H1 (cell line): ENCODE measurements around the gene SLC9A4. TPM values are rescaled to one million over a fixed set of nuclear protein-coding genes. Genes with fewer than 3 reads are reported as not detected.

ENCODE experiments used
- CTCF ChIA-PET: fragments of 300-600 bp; sonication (Branson Sonifier 250); formaldehyde crosslinking; loops from one replicate; lab custom pipeline; 2021; ENCODE audit not compliant: partially characterized antibody; lab: Charles Lee
- POLR2A ChIA-PET: fragments of 300-600 bp; sonication (Branson Sonifier 250); formaldehyde crosslinking; loops from one replicate; lab custom pipeline; 2021; ENCODE audit warnings: inconsistent platforms; ENCODE audit not compliant: partially characterized antibody; lab: Charles Lee
- DNase-seq, 2 experiments: peaks; one replicate each; pipeline versions ENCODE4 v3.0.0 to v3.0.0-alpha.2; 2010 to 2022; ENCODE audit warnings: low spot score in 2 of 2, low read depth in 1 of 2, mixed read lengths in 1 of 2
- FAIRE-seq: peaks from 2 replicates; lab custom pipeline; 2011; peaks lifted over from hg19 to GRCh38; lab: Jason Lieb, UNC
- H2AFZ ChIP-seq: 2 replicates; pipeline ENCODE4 v1.8.1; 2012; ENCODE audit warnings: low read length, inconsistent platforms
- H2AK5ac ChIP-seq: 2 replicates; pipeline ENCODE4 v1.6.1; 2013; ENCODE audit warnings: low read depth, low read length
- H2BK120ac ChIP-seq: replicated peaks from 2 replicates; pipeline ENCODE3; 2013; ENCODE audit warnings: low read depth, low read length, inconsistent platforms
- H2BK12ac ChIP-seq: 2 replicates; pipeline ENCODE4 v1.6.1; 2013; ENCODE audit warnings: low read depth, low read length
- H2BK15ac ChIP-seq: 2 replicates; pipeline ENCODE4 v1.6.1; 2013; ENCODE audit warnings: low read length
- H2BK20ac ChIP-seq: 2 replicates; pipeline ENCODE4 v1.6.1; 2013; ENCODE audit warnings: low read length
- H2BK5ac ChIP-seq: 2 replicates; pipeline ENCODE4 v1.6.1; 2013; ENCODE audit warnings: low read depth, low read length
- H3K14ac ChIP-seq: 2 replicates; pipeline ENCODE4 v1.6.1; 2013; ENCODE audit warnings: inconsistent platforms; ENCODE audit not compliant: insufficient read length
- H3K18ac ChIP-seq: 2 replicates; pipeline ENCODE4 v1.6.1; 2013; ENCODE audit warnings: low read length; ENCODE audit errors: extremely low read depth
- H3K23ac ChIP-seq: 2 replicates; pipeline ENCODE4 v1.6.1; 2013; ENCODE audit warnings: inconsistent platforms; ENCODE audit not compliant: insufficient read length
- H3K23me2 ChIP-seq: 2 replicates; pipeline ENCODE4 v1.6.1; 2013; ENCODE audit warnings: low read depth, low read length
- H3K27ac ChIP-seq: 2 replicates; pipeline ENCODE4 v1.6.1; 2011; ENCODE audit warnings: low read depth, low read length, inconsistent platforms
- H3K27me3 ChIP-seq, 4 experiments: replicated peaks in 1 of 4; 1 replicate in 1 of 4; 2 replicates in 3 of 4; pipeline versions ENCODE4 v1.6.1 to v1.8.1; 2011 to 2013; ENCODE audit warnings: low read length in 3 of 4, mild to moderate bottlenecking in 3 of 4, inconsistent platforms in 2 of 4, mixed read lengths in 2 of 4, moderate library complexity in 1 of 4; ENCODE audit not compliant: control insufficient read depth in 3 of 4, insufficient read depth in 3 of 4; ENCODE audit errors: extremely low read depth in 1 of 4
- H3K36me3 ChIP-seq, 4 experiments: 2 replicates each; pipeline versions ENCODE4 v1.6.1 to v1.8.1; 2011 to 2013; ENCODE audit warnings: mild to moderate bottlenecking in 4 of 4, low read length in 3 of 4, moderate library complexity in 2 of 4, control low read depth in 1 of 4, inconsistent platforms in 1 of 4; ENCODE audit not compliant: insufficient read depth in 4 of 4, control insufficient read depth in 2 of 4
- H3K4ac ChIP-seq: replicated peaks from 2 replicates; pipeline ENCODE3; 2013; ENCODE audit warnings: low read length, low read depth, mixed read lengths, inconsistent platforms; ENCODE audit not compliant: insufficient read length
- H3K4me1 ChIP-seq, 4 experiments: replicated peaks in 1 of 4; 1 replicate in 1 of 4; 2 replicates in 3 of 4; pipeline versions ENCODE4 v1.6.1 to v1.8.1; 2011 to 2013; ENCODE audit warnings: low read length in 3 of 4, inconsistent platforms in 2 of 4, mixed read lengths in 1 of 4; ENCODE audit not compliant: insufficient read depth in 4 of 4, control insufficient read depth in 3 of 4
- H3K4me2 ChIP-seq, 2 experiments: 2 replicates each; pipeline versions ENCODE4 v1.6.1 to v1.8.1; 2011 to 2013; ENCODE audit warnings: low read depth in 2 of 2, low read length in 2 of 2, control low read depth in 1 of 2, inconsistent platforms in 1 of 2, mild to moderate bottlenecking in 1 of 2; ENCODE audit not compliant: insufficient read depth in 1 of 2
- H3K4me3 ChIP-seq, 4 experiments: fragments of 200-600, 300-600 bp in 1 of 4; sonication (generic), shearing (Covaris generic), sonication (Bioruptor Twin) in 1 of 4; 2 replicates each; pipeline versions ENCODE4 v1.5.1 to v1.8.1; 2011 to 2016; ENCODE audit warnings: low read length in 4 of 4, low read depth in 3 of 4, control low read depth in 2 of 4, inconsistent platforms in 2 of 4, mild to moderate bottlenecking in 2 of 4, mixed read lengths in 1 of 4, moderate library complexity in 1 of 4; ENCODE audit not compliant: insufficient read depth in 2 of 4; ENCODE audit errors: extremely low read depth in 1 of 4
- H3K56ac ChIP-seq: replicated peaks from 2 replicates; pipeline ENCODE3; 2013; ENCODE audit warnings: low read depth, mild to moderate bottlenecking, mixed read lengths, low read length, inconsistent platforms; ENCODE audit not compliant: insufficient read length
- H3K79me1 ChIP-seq: 2 replicates; pipeline ENCODE4 v1.6.1; 2013; ENCODE audit warnings: low read depth, low read length, control low read depth
- H3K79me2 ChIP-seq, 2 experiments: 2 replicates each; pipeline versions ENCODE4 v1.6.1 to v1.8.1; 2012 to 2013; ENCODE audit warnings: low read length in 2 of 2, mild to moderate bottlenecking in 2 of 2, inconsistent platforms in 1 of 2; ENCODE audit not compliant: insufficient read depth in 2 of 2, control insufficient read depth in 1 of 2
- H3K9ac ChIP-seq, 4 experiments: replicated peaks in 1 of 4; 1 replicate in 1 of 4; 2 replicates in 3 of 4; pipeline versions ENCODE4 v1.6.1 to v1.8.1; 2011 to 2013; ENCODE audit warnings: low read depth in 3 of 4, low read length in 3 of 4, control low read depth in 2 of 4, mild to moderate bottlenecking in 2 of 4, moderate library complexity in 2 of 4, inconsistent platforms in 1 of 4; ENCODE audit errors: extremely low read depth in 1 of 4
- H3K9me3 ChIP-seq, 2 experiments: 2 replicates each; pipeline versions ENCODE4 v1.6.1 to v1.8.1; 2012 to 2013; ENCODE audit warnings: mild to moderate bottlenecking in 2 of 2, moderate library complexity in 2 of 2, control low read depth in 1 of 2, inconsistent platforms in 1 of 2, low read depth in 1 of 2, low read length in 1 of 2, mixed read lengths in 1 of 2; ENCODE audit not compliant: insufficient read depth in 2 of 2
- H4K20me1 ChIP-seq, 2 experiments: replicated peaks in 1 of 2; 2 replicates each; pipeline versions ENCODE3 to v1.8.1; 2011 to 2013; ENCODE audit warnings: inconsistent platforms in 2 of 2, low read length in 2 of 2, mild to moderate bottlenecking in 1 of 2; ENCODE audit not compliant: insufficient read depth in 2 of 2, control insufficient read depth in 1 of 2
- H4K5ac ChIP-seq: 2 replicates; pipeline ENCODE4 v1.6.1; 2013; ENCODE audit warnings: low read length, low read depth, mixed read lengths, inconsistent platforms; ENCODE audit not compliant: insufficient read length
- H4K8ac ChIP-seq: 2 replicates; pipeline ENCODE4 v1.8.0; 2013; ENCODE audit warnings: mild to moderate bottlenecking, moderate library complexity, low read length, inconsistent platforms; ENCODE audit not compliant: insufficient read depth; ENCODE audit errors: extremely low read depth
- H4K91ac ChIP-seq: replicated peaks from 2 replicates; pipeline ENCODE3; 2013; ENCODE audit warnings: low read length, mixed read lengths, inconsistent platforms; ENCODE audit not compliant: insufficient read length
- NANOG ChIP-seq: IDR thresholded peaks from 2 replicates; pipeline ENCODE4 v1.6.1; 2011; ENCODE audit warnings: low read length, low read depth, mild to moderate bottlenecking, inconsistent platforms; ENCODE audit not compliant: insufficient read depth, poor library complexity, severe bottlenecking
- WGBS, 2 experiments: shearing (Covaris generic) in 1 of 2; methylation state at CpG; one replicate each; pipeline versions ENCODE4 v1.1.6 to v1.1.7; 2013 to 2015; ENCODE audit warnings: low lambda C conversion rate in 2 of 2, mixed read lengths in 2 of 2, inconsistent platforms in 1 of 2, low coverage in 1 of 2, missing lambda C conversion rate in 1 of 2; ENCODE audit not compliant: insufficient replicate concordance in 2 of 2, insufficient coverage in 1 of 2, insufficient read length in 1 of 2; ENCODE audit errors: extremely low coverage in 1 of 2, missing lambda C conversion rate in 1 of 2; 5-methylcytosine and 5-hydroxymethylcytosine counted together
- polyA plus RNA-seq, 7 experiments: library from polyadenylated mRNA; depleted of rRNA in 3 of 7; stranded (reverse) in 5 of 7; unstranded in 2 of 7; fragments of >200 nt in 5 of 7; fragments of 200-250 nt in 2 of 7; gene quantifications; 1 replicate in 5 of 7; 2 replicates in 1 of 7; 4 replicates in 1 of 7; pipeline versions ENCODE4 v1.2.1 to v1.2.3, GENCODE V29; 2011 to 2013; ENCODE audit warnings: missing spikeins in 2 of 7, mixed read lengths in 2 of 7
- total RNA-seq: library from RNA; stranded (reverse); fragmentation: NEBNext Ultra II Directional; extraction: Animal tissue kit (Norgen Biotek cat#: 25700); gene quantifications from 2 replicates; pipeline ENCODE4 v1.2.1, GENCODE V29; 2021

The SLC9A4 gene
- total and polyA plus RNA-seq, 2 of the 8 experiments (the other 6 are each of a cell fraction or from before 2014, with no cell fraction given) = not detected

DNA sequence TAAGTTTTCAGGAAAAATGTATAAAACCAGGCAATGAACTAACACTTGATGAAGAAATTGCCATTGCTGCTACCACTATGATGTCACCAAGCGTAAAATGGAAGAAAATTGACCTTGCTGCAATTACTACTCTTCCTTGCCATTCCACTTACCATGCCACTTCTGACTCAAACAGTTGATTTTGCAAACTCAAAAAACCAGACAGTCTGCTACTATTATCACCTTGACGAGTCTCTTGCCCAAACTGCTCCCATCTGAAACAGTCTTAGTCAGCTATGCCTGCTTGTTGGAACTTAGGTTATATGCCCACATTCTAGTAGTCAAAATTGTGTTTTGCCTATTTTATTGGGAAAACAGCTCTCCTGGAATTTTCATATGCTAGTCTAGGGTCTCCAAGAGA lies 74.4 kb downstream of the SLC9A4 start:
- 80% methylated on average over 2 of the region's 2 CpGs; no CpG with 5 or more reads in 1 of the 2 experiments for WGBS, 2 experiments
- Histone ChIP-seq H3K79me1 (no peaks in the 10 kb centered on the region), H3K4ac (no peak overlapping the region), H3K9ac (peak overlapping the region in 1 of 4 experiments; percentile 34; a peak in 1 of 7 replicates), H3K18ac (no peak overlapping the region), H3K4me2 (no peak overlapping the region), H3K4me3 (no peak overlapping the region), H3K36me3 (no peaks in the 10 kb centered on the region), H2BK120ac (no peak overlapping the region), H3K56ac (no peak overlapping the region), H3K4me1 (no peaks in the 10 kb centered on the region), H4K5ac (no peak overlapping the region), H4K8ac (no peak overlapping the region), H3K23me2 (no peaks in the 10 kb centered on the region), H3K14ac (no peak overlapping the region), H2BK5ac (no peak overlapping the region), H2BK12ac (no peak overlapping the region), H3K79me2 (no peaks in the 10 kb centered on the region), H4K91ac (no peak overlapping the region), H3K9me3 (0 out of 4 replicates have a peak, but pooled peaks cover 0 to 2% of the 10 kb centered on the region in 2 experiments), H2BK15ac (no peak overlapping the region), H3K27ac (no peak overlapping the region), H4K20me1 (no peaks in the 10 kb centered on the region), H2AFZ (no peak overlapping the region), H3K27me3 (no peaks in the 10 kb centered on the region), H3K23ac (no peak overlapping the region), H2AK5ac (no peak overlapping the region), H2BK20ac (no peak overlapping the region)
- CTCF ChIA-PET = no interaction called here
- FAIRE-seq = no peak
- no peak for DNase-seq
- no peak for TF ChIP-seq NANOG
- POLR2A ChIA-PET = no interaction called here
